Osteocyte (in vitro differentiated cells): ENCODE data around the gene ELL. TPM values are rescaled to one million over a fixed set of nuclear protein-coding genes. Genes with fewer than 3 reads are reported as not detected.
A peak's percentile ranks its signal among the peaks of the same experiment; 100 is the strongest.

Experiments
- DNase-seq: peaks from one replicate; pipeline ENCODE4 v3.0.0; 2021; ENCODE audit warnings: mixed read lengths; ENCODE audit not compliant: unreplicated experiment; ENCODE audit errors: extremely low spot score
- H3K27ac Mint-ChIP-seq: one replicate; pipeline ENCODE4 v1.8.0; 2021; ENCODE audit warnings: mild to moderate bottlenecking, mixed read lengths; ENCODE audit not compliant: unreplicated experiment
- H3K27me3 Mint-ChIP-seq: one replicate; pipeline ENCODE4 v1.8.0; 2021; ENCODE audit warnings: mixed read lengths; ENCODE audit not compliant: unreplicated experiment
- H3K36me3 Mint-ChIP-seq: one replicate; pipeline ENCODE4 v1.8.0; 2021; ENCODE audit warnings: mixed read lengths; ENCODE audit not compliant: unreplicated experiment
- H3K4me1 Mint-ChIP-seq: one replicate; pipeline ENCODE4 v1.8.0; 2021; ENCODE audit warnings: mixed read lengths; ENCODE audit not compliant: unreplicated experiment
- H3K4me3 Mint-ChIP-seq: one replicate; pipeline ENCODE4 v1.8.0; 2021; ENCODE audit warnings: mild to moderate bottlenecking, moderate library complexity, mixed read lengths; ENCODE audit not compliant: unreplicated experiment
- H3K9me3 Mint-ChIP-seq: one replicate; pipeline ENCODE4 v1.8.0; 2021; ENCODE audit warnings: mixed read lengths; ENCODE audit not compliant: unreplicated experiment
- CTCF ChIP-seq: fragments of 200-600 bp; sonication (generic); IDR thresholded peaks from 2 replicates; pipeline ENCODE4 v1.5.0; 2021; ENCODE audit warnings: antibody characterized with exemption, mild to moderate bottlenecking, moderate library complexity
- total RNA-seq: library from RNA; stranded (reverse); gene quantifications from 2 replicates; pipeline ENCODE4 v1.2.1, GENCODE V29; 2021

The ELL gene
- total RNA-seq, 1 donor from 2014 or later = 17.6 TPM

GRCh38 chr19:18558604-18559003 is 36.7 kb upstream of the ELL start:
- no peak for TF ChIP-seq CTCF
- no peak for DNase-seq
- H3K27me3 Mint-ChIP-seq = no peaks in the 10 kb centered on the region
- peaks cover 11% of the 10 kb centered on the region for H3K4me1 Mint-ChIP-seq
- H3K27ac Mint-ChIP-seq = peak overlapping the region; percentile 92
- peaks cover 10% of the 10 kb centered on the region for H3K36me3 Mint-ChIP-seq
- no peaks in the 10 kb centered on the region for H3K9me3 Mint-ChIP-seq
- peak overlapping the region; percentile 92 for H3K4me3 Mint-ChIP-seq

- Mint-ChIP-seq H3K27me3 (no peaks in the 10 kb centered on the region), H3K4me3 (peak overlapping the region; percentile 92), H3K36me3 (peaks cover 9% of the 10 kb centered on the region), H3K4me1 (peaks cover 11% of the 10 kb centered on the region), H3K27ac (peak overlapping the region; percentile 92), H3K9me3 (no peaks in the 10 kb centered on the region)
- no peak for DNase-seq
- TF ChIP-seq CTCF = no peak
Measured at GRCh38 chr19:18558202-18558555, 36.3 kb upstream of the ELL start.

GRCh38 chr19:18557411-18558201 is 35.7 kb upstream of the ELL start, which contains the start of gene KXD1:
TSS of gene KXD1 (plus strand) at chr19:18557870. CDS start at chr19:18562057, 4,187 bp downstream.
- peaks cover 11% of the 10 kb centered on the region for H3K4me1 Mint-ChIP-seq
- peaks cover 6% of the 10 kb centered on the region for H3K36me3 Mint-ChIP-seq
- H3K27me3 Mint-ChIP-seq = no peaks in the 10 kb centered on the region
- peak within 1 kb of the TSS; percentile 92 for H3K4me3 Mint-ChIP-seq
- no peak for TF ChIP-seq CTCF
- DNase-seq = peak; percentile 98
- no peaks in the 10 kb centered on the region for H3K9me3 Mint-ChIP-seq
- H3K27ac Mint-ChIP-seq = peak within 1 kb of the TSS; percentile 92

- no peak overlapping the region for H3K4me3 Mint-ChIP-seq
- H3K36me3 Mint-ChIP-seq = no peaks in the 10 kb centered on the region
- DNase-seq = no peak
- no peaks in the 10 kb centered on the region for H3K27me3 Mint-ChIP-seq
- H3K9me3 Mint-ChIP-seq = no peaks in the 10 kb centered on the region
- TF ChIP-seq CTCF = no peak
- no peaks in the 10 kb centered on the region for H3K4me1 Mint-ChIP-seq
- H3K27ac Mint-ChIP-seq = no peak overlapping the region
Measured at GRCh38 chr19:18551631-18552030, 29.8 kb upstream of the ELL start.

- H3K36me3 Mint-ChIP-seq = peaks cover 6% of the 10 kb centered on the region
- no peak for DNase-seq
- no peaks in the 10 kb centered on the region for H3K27me3 Mint-ChIP-seq
- TF ChIP-seq CTCF = no peak
- H3K4me3 Mint-ChIP-seq = peak overlapping the region; percentile 70
- no peaks in the 10 kb centered on the region for H3K9me3 Mint-ChIP-seq
- peak overlapping the region; percentile 57 for H3K27ac Mint-ChIP-seq
- peaks cover 16% of the 10 kb centered on the region for H3K4me1 Mint-ChIP-seq
Measured at GRCh38 chr19:18543814-18544475, 22.1 kb upstream of the ELL start.
